A549 (cell line): ENCODE data around the gene RNU1-3. TPM values are rescaled to one million over a fixed set of nuclear protein-coding genes. Genes with fewer than 3 reads are reported as not detected.
"Not testable (repeated sequence)": the region's sequence is repeated elsewhere in the genome, so short reads cannot be mapped to it uniquely, and the experiment has no call there.

Experiments used
- ATAC-seq, 2 experiments: fragments of 200-7000 bp in 1 of 2; fragments of >200 bp in 1 of 2; cut with Nextera tagmentation in 1 of 2; cut with Tn5 transposase in 1 of 2; 3 replicates each; pipeline versions ENCODE4 v1.8.0 to v1.9.1; 2018 to 2020; ENCODE audit warnings: mild to moderate bottlenecking in 1 of 2, moderate library complexity in 1 of 2
- CTCF ChIA-PET: fragments of 300-600 bp; sonication (Branson Sonifier 250); formaldehyde crosslinking; extraction: SDS; loops from one replicate; lab custom pipeline; 2021; ENCODE audit warnings: antibody characterized with exemption, inconsistent platforms; lab: Yijun Ruan, JAX
- POLR2A ChIA-PET: fragments of 350-600 bp; formaldehyde crosslinking; extraction: SDS; loops from one replicate; lab custom pipeline; 2021; ENCODE audit warnings: antibody characterized with exemption, inconsistent platforms; lab: Yijun Ruan, JAX
- DNase-seq, 2 experiments: peaks; one replicate each; pipeline versions ENCODE4 v3.0.0 to v3.0.0-alpha.2; 2011 to 2016; ENCODE audit warnings: low read depth in 1 of 2, low spot score in 1 of 2
- FAIRE-seq: peaks from 2 replicates; lab custom pipeline; 2011; peaks lifted over from hg19 to GRCh38; lab: Jason Lieb, UNC
- H3K27ac ChIP-seq, 2 experiments: fragments of >200 bp; sonication (Bioruptor Twin); formaldehyde crosslinking; 3 replicates each; pipeline ENCODE4 v1.5.1; 2016 to 2017
- H3K4me1 ChIP-seq: fragments of >200 bp; sonication (Bioruptor Twin); formaldehyde crosslinking; 3 replicates; pipeline ENCODE4 v1.6.1; 2016
- H3K4me2 ChIP-seq: fragments of >200 bp; sonication (Bioruptor Twin); formaldehyde crosslinking; 3 replicates; pipeline ENCODE4 v1.6.1; 2016
- H3K4me3 ChIP-seq: fragments of >200 bp; sonication (Bioruptor Twin); formaldehyde crosslinking; 3 replicates; pipeline ENCODE4 v1.5.1; 2016
- H3K9me3 ChIP-seq: fragments of >200 bp; sonication (Bioruptor Twin); formaldehyde crosslinking; 3 replicates; pipeline ENCODE4 v1.6.1; 2016
- WGBS: methylation state at CpG from one replicate; pipeline ENCODE4 v1.1.6; 2017; ENCODE audit errors: missing lambda C conversion rate; 5-methylcytosine and 5-hydroxymethylcytosine counted together
- polyA plus RNA-seq, 4 experiments: library from polyadenylated mRNA; depleted of rRNA in 3 of 4; stranded (reverse); fragments of >200 nt; fragmentation: RNase III in 1 of 4; extraction: RNeasy Plus Mini Kit Qiagen cat#74134 plus additional on column Dnase treatment in 1 of 4; gene quantifications; 2 replicates in 3 of 4; 3 replicates in 1 of 4; pipeline ENCODE4 v1.2.3, GENCODE V29; 2011 to 2017

Gene RNU1-3
- polyA plus RNA-seq, 2 of the 4 experiments (the other 2 are of a cell fraction) = 6.6 to 56.2 TPM

- WGBS = no CpG with 5 or more reads among the region's 11 CpGs
- not testable (repeated sequence) for FAIRE-seq
Observed at GRCh38 chr1:16665836-16666235, 912 bp downstream of the RNU1-3 start.

GRCh38 chr1:16658234-16658633 is 8.5 kb downstream of the RNU1-3 start:
- POLR2A ChIA-PET, ATAC-seq, H3K4me1 ChIP-seq, CTCF ChIA-PET, FAIRE-seq, H3K4me2 ChIP-seq, H3K27ac ChIP-seq, DNase-seq, H3K4me3 ChIP-seq, H3K9me3 ChIP-seq: not testable (repeated sequence)
- WGBS = 91% methylated on average over 12 of the region's 32 CpGs

More at GRCh38 chr1:16665836-16666235, 912 bp downstream of the RNU1-3 start:
- POLR2A ChIA-PET, H3K4me3 ChIP-seq, H3K9me3 ChIP-seq, CTCF ChIA-PET, DNase-seq, H3K4me1 ChIP-seq, H3K27ac ChIP-seq, H3K4me2 ChIP-seq: not testable (repeated sequence)
- peak in 1 of 2 experiments; percentile 86; a peak in 3 of 6 replicates for ATAC-seq

- WGBS = no CpG with 5 or more reads among the region's 14 CpGs
- DNase-seq, H3K4me2 ChIP-seq, H3K4me3 ChIP-seq, H3K4me1 ChIP-seq, POLR2A ChIA-PET, H3K27ac ChIP-seq, H3K9me3 ChIP-seq, CTCF ChIA-PET, FAIRE-seq: not testable (repeated sequence)
- ATAC-seq = peak; percentile 72 to 73
Observed at GRCh38 chr1:16656981-16657683, 9.6 kb downstream of the RNU1-3 start.

GRCh38 chr1:16656574-16656973 is 10.2 kb downstream of the RNU1-3 start:
- POLR2A ChIA-PET, H3K4me1 ChIP-seq, DNase-seq, H3K9me3 ChIP-seq, H3K4me3 ChIP-seq, H3K27ac ChIP-seq, H3K4me2 ChIP-seq, FAIRE-seq, CTCF ChIA-PET: not testable (repeated sequence)
- peak; percentile 68 to 76 for ATAC-seq
- WGBS = no CpG with 5 or more reads among the region's 6 CpGs

GRCh38 chr1:16651560-16651959 is 15.2 kb downstream of the RNU1-3 start:
- CTCF ChIA-PET = interaction anchor here (1.1 kb wide), 1 partner anchor 30 kb away, joined by 4 read pairs; no protein-coding TSS in a partner anchor
- 95% methylated on average over 1 of the region's 1 CpG for WGBS

GRCh38 chr1:16649960-16650359 is 16.8 kb downstream of the RNU1-3 start:
- FAIRE-seq, CTCF ChIA-PET, DNase-seq, POLR2A ChIA-PET, H3K4me2 ChIP-seq, H3K4me3 ChIP-seq, H3K9me3 ChIP-seq, ATAC-seq, H3K27ac ChIP-seq: not testable (repeated sequence)
- peaks cover 10% of the 10 kb centered on the region; the same call in 2 of the 3 replicates for H3K4me1 ChIP-seq
- 68% methylated on average over 9 of the region's 9 CpGs for WGBS

More at GRCh38 chr1:16651560-16651959, 15.2 kb downstream of the RNU1-3 start:
- POLR2A ChIA-PET = interaction anchor here (0.6 kb wide), 1 partner anchor 295 kb away, joined by 3 read pairs; no protein-coding TSS in a partner anchor
- not testable (repeated sequence) for H3K9me3 ChIP-seq, H3K27ac ChIP-seq, DNase-seq, H3K4me1 ChIP-seq, H3K4me3 ChIP-seq, FAIRE-seq
- peak overlapping the region; percentile 11; the same call in 1 of the 3 replicates for H3K4me2 ChIP-seq
- ATAC-seq = peak; percentile 69 to 76

GRCh38 chr1:16649390-16649789 is 17.4 kb downstream of the RNU1-3 start:
- peak; percentile 9 to 10; a peak in 1 of 6 replicates for ATAC-seq
- CTCF ChIA-PET, POLR2A ChIA-PET, H3K9me3 ChIP-seq, DNase-seq, H3K4me2 ChIP-seq, H3K4me3 ChIP-seq, FAIRE-seq, H3K27ac ChIP-seq: not testable (repeated sequence)
- peaks cover 12% of the 10 kb centered on the region; the same call in 2 of the 3 replicates for H3K4me1 ChIP-seq
- 76% methylated on average over 4 of the region's 6 CpGs for WGBS

GRCh38 chr1:16648756-16649155 is 18.0 kb downstream of the RNU1-3 start:
- CTCF ChIA-PET, FAIRE-seq: not testable (repeated sequence)
- WGBS = no CpG with 5 or more reads among the region's 8 CpGs

GRCh38 chr1:16648250-16648649 is 18.5 kb downstream of the RNU1-3 start:
- CTCF ChIA-PET, H3K4me2 ChIP-seq, DNase-seq, POLR2A ChIA-PET, ATAC-seq, FAIRE-seq, H3K27ac ChIP-seq, H3K4me3 ChIP-seq, H3K9me3 ChIP-seq: not testable (repeated sequence)
- H3K4me1 ChIP-seq = peaks cover 16% of the 10 kb centered on the region
- WGBS = 93% methylated on average over 26 of the region's 32 CpGs

More at GRCh38 chr1:16648756-16649155, 18.0 kb downstream of the RNU1-3 start:
- H3K4me3 ChIP-seq, H3K9me3 ChIP-seq, ATAC-seq, DNase-seq, POLR2A ChIA-PET, H3K27ac ChIP-seq, H3K4me2 ChIP-seq: not testable (repeated sequence)
- peaks cover 12% of the 10 kb centered on the region; the same call in 2 of the 3 replicates for H3K4me1 ChIP-seq

- H3K4me3 ChIP-seq, CTCF ChIA-PET, H3K27ac ChIP-seq, H3K4me2 ChIP-seq, FAIRE-seq, DNase-seq, H3K9me3 ChIP-seq, ATAC-seq, POLR2A ChIA-PET: not testable (repeated sequence)
- peaks cover 22% of the 10 kb centered on the region for H3K4me1 ChIP-seq
- 89% methylated on average over 53 of the region's 84 CpGs for WGBS
Observed at GRCh38 chr1:16647179-16648176, 19.3 kb downstream of the RNU1-3 start.
